Stimulated activated CD8-positive, alpha-beta memory T cell treated with anti-CD3 and anti-CD28 coated beads, Interleukin-7, amount 100 ng/mL, for 24 hours (primary cell): ENCODE measurements around the gene TIAM2.
"Not testable (repeated sequence)": the region's sequence is repeated elsewhere in the genome, so short reads cannot be mapped to it uniquely, and the experiment has no call there.

Experiments
- DNase-seq: peaks from one replicate; pipeline ENCODE4 v3.0.0-alpha.2; 2020; ENCODE audit warnings: low read depth

TIAM2 gene

GRCh38 chr6:155100591-155100990 lies 105.5 kb downstream of the TIAM2 start:
- DNase-seq = no peak

- DNase-seq = not testable (repeated sequence)
Observed at GRCh38 chr6:155103083-155103645, 108.0 kb downstream of the TIAM2 start.

- no peak for DNase-seq
Observed at GRCh38 chr6:155103816-155104366, 108.8 kb downstream of the TIAM2 start.

- DNase-seq = no peak
Observed at GRCh38 chr6:155106456-155107115, 111.5 kb downstream of the TIAM2 start.

GRCh38 chr6:155107432-155108069 lies 112.4 kb downstream of the TIAM2 start:
- no peak for DNase-seq

GRCh38 chr6:155108070-155108820 lies 113.1 kb downstream of the TIAM2 start:
- DNase-seq = no peak

- DNase-seq = no peak
Observed at GRCh38 chr6:155110721-155111120, 115.6 kb downstream of the TIAM2 start.

- no peak for DNase-seq
Observed at GRCh38 chr6:155112757-155113156, 117.6 kb downstream of the TIAM2 start.

- DNase-seq = no peak
Observed at GRCh38 chr6:155115893-155116570, 120.9 kb downstream of the TIAM2 start.

GRCh38 chr6:155116571-155116910 lies 121.4 kb downstream of the TIAM2 start:
- DNase-seq = no peak

- no peak for DNase-seq
Observed at GRCh38 chr6:155117256-155117655, 122.1 kb downstream of the TIAM2 start.

GRCh38 chr6:155117785-155118184 lies 122.7 kb downstream of the TIAM2 start:
- no peak for DNase-seq

GRCh38 chr6:155119201-155119600 lies 124.1 kb downstream of the TIAM2 start:
- not testable (repeated sequence) for DNase-seq

- no peak for DNase-seq
Observed at GRCh38 chr6:155120034-155120433, 124.9 kb downstream of the TIAM2 start.

GRCh38 chr6:155121294-155121693 lies 126.2 kb downstream of the TIAM2 start:
- no peak for DNase-seq

- no peak for DNase-seq
Observed at GRCh38 chr6:155121699-155122098, 126.6 kb downstream of the TIAM2 start.

- no peak for DNase-seq
Observed at GRCh38 chr6:155122199-155122950, 127.3 kb downstream of the TIAM2 start.

- no peak for DNase-seq
Observed at GRCh38 chr6:155123520-155123919, 128.4 kb downstream of the TIAM2 start.

GRCh38 chr6:155125906-155126305 lies 130.8 kb downstream of the TIAM2 start:
- no peak for DNase-seq

- DNase-seq = peak; percentile 33
Observed at GRCh38 chr6:155126727-155127439, 131.8 kb downstream of the TIAM2 start.

GRCh38 chr6:155128977-155129376 lies 133.9 kb downstream of the TIAM2 start:
- no peak for DNase-seq
